Measurements from ENCODE around the gene CST2.

CST2 gene

GRCh38 chr20:23795526-23795925 lies 31.0 kb downstream of the CST2 start:
- DNase-seq, result no peak
- Histone ChIP-seq H4K8ac (ENCODE audit: low read length) (no peak overlapping the region), H3K4me2 (ENCODE audit: low read length, poor library complexity, severe bottlenecking) (no peak overlapping the region), H3K4me1 (ENCODE audit: control insufficient read depth, insufficient read depth, low read depth, low read length) (no peaks in the 10 kb centered on the region), H3K4ac (ENCODE audit: low read depth in 1 of 2, low read length in 2 of 2) (no peak overlapping the region), H2AK5ac (ENCODE audit: low read length, severe bottlenecking) (no peak overlapping the region), H3K14ac (ENCODE audit: low read length in 2 of 2) (no peak overlapping the region), H4K91ac (ENCODE audit: low read length) (no peak overlapping the region), H3K9me3 (ENCODE audit: control insufficient read depth, low read length) (no peaks in the 10 kb centered on the region), H2BK12ac (ENCODE audit: low read length in 2 of 2) (no peak overlapping the region), H2BK5ac (ENCODE audit: low read depth, low read length, poor library complexity, severe bottlenecking) (no peak overlapping the region), H3K36me3 (ENCODE audit: control insufficient read depth in 1 of 2, insufficient read depth in 2 of 2, low read depth in 1 of 2, low read length in 2 of 2) (no peaks in the 10 kb centered on the region), H2AFZ (ENCODE audit: low read depth, low read length) (no peak overlapping the region), H3K18ac (ENCODE audit: low read depth in 1 of 2, low read length in 2 of 2) (no peak overlapping the region), H3K4me3 (ENCODE audit: insufficient read depth in 1 of 2, low read depth in 1 of 2, low read length in 2 of 2) (no peak overlapping the region), H3K79me1 (replicated peaks; ENCODE audit: low read length, poor library complexity, severe bottlenecking) (no peaks in the 10 kb centered on the region), H3K23ac (ENCODE audit: low read length in 2 of 2) (no peak overlapping the region), H2BK120ac (ENCODE audit: low read depth, low read length) (no peak overlapping the region), H3K27me3 (ENCODE audit: control insufficient read depth in 1 of 2, insufficient read depth in 1 of 2, low read length in 2 of 2) (peaks cover 5 to 39% of the 10 kb centered on the region in 2 experiments), H3K27ac (ENCODE audit: low read length, poor library complexity, severe bottlenecking) (no peak overlapping the region), H2BK15ac (ENCODE audit: low read depth, poor library complexity, severe bottlenecking) (no peak overlapping the region), H3K9ac (ENCODE audit: low read length) (no peak overlapping the region)
- WGBS, result 98% methylated on average over 3 of the region's 3 CpGs

GRCh38 chr20:23794841-23795240 lies 31.7 kb downstream of the CST2 start:
- H3K36me3 ChIP-seq (ENCODE audit: control insufficient read depth in 1 of 2, insufficient read depth in 2 of 2, low read depth in 1 of 2, low read length in 2 of 2), result no peaks in the 10 kb centered on the region
- H3K4me2 ChIP-seq (ENCODE audit: low read length, poor library complexity, severe bottlenecking), result no peak overlapping the region

GRCh38 chr20:23794065-23794464 lies 32.5 kb downstream of the CST2 start:
- H3K4me1 ChIP-seq (ENCODE audit: control insufficient read depth, insufficient read depth, low read depth, low read length), result no peaks in the 10 kb centered on the region

More at GRCh38 chr20:23794841-23795240, 31.7 kb downstream of the CST2 start:
- Histone ChIP-seq H2BK12ac (ENCODE audit: low read length in 2 of 2) (no peak overlapping the region), H3K79me1 (replicated peaks; ENCODE audit: low read length, poor library complexity, severe bottlenecking) (no peaks in the 10 kb centered on the region), H4K8ac (ENCODE audit: low read length) (no peak overlapping the region), H3K9ac (ENCODE audit: low read length) (no peak overlapping the region), H3K4me1 (ENCODE audit: control insufficient read depth, insufficient read depth, low read depth, low read length) (no peaks in the 10 kb centered on the region), H3K18ac (ENCODE audit: low read depth in 1 of 2, low read length in 2 of 2) (no peak overlapping the region), H2BK120ac (ENCODE audit: low read depth, low read length) (no peak overlapping the region), H3K27ac (ENCODE audit: low read length, poor library complexity, severe bottlenecking) (no peak overlapping the region), H2BK15ac (ENCODE audit: low read depth, poor library complexity, severe bottlenecking) (no peak overlapping the region), H2BK5ac (ENCODE audit: low read depth, low read length, poor library complexity, severe bottlenecking) (no peak overlapping the region), H3K4me3 (ENCODE audit: insufficient read depth in 1 of 2, low read depth in 1 of 2, low read length in 2 of 2) (no peak overlapping the region), H3K4ac (ENCODE audit: low read depth in 1 of 2, low read length in 2 of 2) (no peak overlapping the region), H3K27me3 (ENCODE audit: control insufficient read depth in 1 of 2, insufficient read depth in 1 of 2, low read length in 2 of 2) (peaks cover 5 to 39% of the 10 kb centered on the region in 2 experiments), H3K9me3 (ENCODE audit: control insufficient read depth, low read length) (no peaks in the 10 kb centered on the region), H3K14ac (ENCODE audit: low read length in 2 of 2) (no peak overlapping the region), H4K91ac (ENCODE audit: low read length) (no peak overlapping the region), H2AFZ (ENCODE audit: low read depth, low read length) (no peak overlapping the region), H2AK5ac (ENCODE audit: low read length, severe bottlenecking) (no peak overlapping the region), H3K23ac (ENCODE audit: low read length in 2 of 2) (no peak overlapping the region)
- DNase-seq, result no peak
- 73% methylated on average over 7 of the region's 7 CpGs for WGBS

GRCh38 chr20:23783447-23783846 lies 43.1 kb downstream of the CST2 start:
- 93% methylated on average over 1 of the region's 1 CpG for WGBS
- Histone ChIP-seq H3K27ac (ENCODE audit: low read length, poor library complexity, severe bottlenecking) (no peak overlapping the region), H3K18ac (ENCODE audit: low read depth in 1 of 2, low read length in 2 of 2) (no peak overlapping the region), H3K4me2 (ENCODE audit: low read length, poor library complexity, severe bottlenecking) (no peak overlapping the region), H3K4ac (ENCODE audit: low read depth in 1 of 2, low read length in 2 of 2) (no peak overlapping the region), H2AFZ (ENCODE audit: low read depth, low read length) (no peak overlapping the region), H3K79me1 (replicated peaks; ENCODE audit: low read length, poor library complexity, severe bottlenecking) (no peaks in the 10 kb centered on the region), H4K8ac (ENCODE audit: low read length) (no peak overlapping the region), H3K9ac (ENCODE audit: low read length) (no peak overlapping the region), H3K23ac (ENCODE audit: low read length in 2 of 2) (no peak overlapping the region), H4K91ac (ENCODE audit: low read length) (no peak overlapping the region), H3K4me3 (ENCODE audit: insufficient read depth in 1 of 2, low read depth in 1 of 2, low read length in 2 of 2) (no peak overlapping the region), H2BK5ac (ENCODE audit: low read depth, low read length, poor library complexity, severe bottlenecking) (no peak overlapping the region), H3K36me3 (ENCODE audit: control insufficient read depth in 1 of 2, insufficient read depth in 2 of 2, low read depth in 1 of 2, low read length in 2 of 2) (no peaks in the 10 kb centered on the region), H2BK12ac (ENCODE audit: low read length in 2 of 2) (no peak overlapping the region), H3K27me3 (ENCODE audit: control insufficient read depth in 1 of 2, insufficient read depth in 1 of 2, low read length in 2 of 2) (peaks cover 30 to 63% of the 10 kb centered on the region in 2 experiments), H3K4me1 (ENCODE audit: control insufficient read depth, insufficient read depth, low read depth, low read length) (peaks cover under 1% of the 10 kb centered on the region), H3K14ac (ENCODE audit: low read length in 2 of 2) (no peak overlapping the region), H3K9me3 (ENCODE audit: control insufficient read depth, low read length) (peaks cover 3% of the 10 kb centered on the region), H2BK120ac (ENCODE audit: low read depth, low read length) (no peak overlapping the region), H2BK15ac (ENCODE audit: low read depth, poor library complexity, severe bottlenecking) (no peak overlapping the region), H2AK5ac (ENCODE audit: low read length, severe bottlenecking) (no peak overlapping the region)
- DNase-seq, result no peak

More at GRCh38 chr20:23794065-23794464, 32.5 kb downstream of the CST2 start:
- Histone ChIP-seq H3K23ac (ENCODE audit: low read length in 2 of 2) (no peak overlapping the region), H3K9ac (ENCODE audit: low read length) (no peak overlapping the region), H2BK120ac (ENCODE audit: low read depth, low read length) (no peak overlapping the region), H3K27me3 (ENCODE audit: control insufficient read depth in 1 of 2, insufficient read depth in 1 of 2, low read length in 2 of 2) (peaks cover 5 to 39% of the 10 kb centered on the region in 2 experiments), H3K36me3 (ENCODE audit: control insufficient read depth in 1 of 2, insufficient read depth in 2 of 2, low read depth in 1 of 2, low read length in 2 of 2) (no peaks in the 10 kb centered on the region), H2AK5ac (ENCODE audit: low read length, severe bottlenecking) (no peak overlapping the region), H3K18ac (ENCODE audit: low read depth in 1 of 2, low read length in 2 of 2) (no peak overlapping the region), H3K27ac (ENCODE audit: low read length, poor library complexity, severe bottlenecking) (no peak overlapping the region), H4K8ac (ENCODE audit: low read length) (no peak overlapping the region), H3K4me2 (ENCODE audit: low read length, poor library complexity, severe bottlenecking) (no peak overlapping the region), H3K4ac (ENCODE audit: low read depth in 1 of 2, low read length in 2 of 2) (no peak overlapping the region), H3K9me3 (ENCODE audit: control insufficient read depth, low read length) (no peaks in the 10 kb centered on the region), H2BK5ac (ENCODE audit: low read depth, low read length, poor library complexity, severe bottlenecking) (no peak overlapping the region), H3K4me3 (ENCODE audit: insufficient read depth in 1 of 2, low read depth in 1 of 2, low read length in 2 of 2) (no peak overlapping the region), H3K14ac (ENCODE audit: low read length in 2 of 2) (no peak overlapping the region), H3K79me1 (replicated peaks; ENCODE audit: low read length, poor library complexity, severe bottlenecking) (no peaks in the 10 kb centered on the region), H4K91ac (ENCODE audit: low read length) (no peak overlapping the region), H2BK15ac (ENCODE audit: low read depth, poor library complexity, severe bottlenecking) (no peak overlapping the region), H2BK12ac (ENCODE audit: low read length in 2 of 2) (no peak overlapping the region), H2AFZ (ENCODE audit: low read depth, low read length) (no peak overlapping the region)
- no peak for DNase-seq
- WGBS, result 82% methylated on average over 3 of the region's 7 CpGs

All from mesenchymal stem cell (in vitro differentiated cells and primary cell).